Measurements from ENCODE around the gene IRF6. TPM values are rescaled to one million over a fixed set of nuclear protein-coding genes. Genes with fewer than 3 reads are reported as not detected.
"Not testable (repeated sequence)": the region's sequence is repeated elsewhere in the genome, so short reads cannot be mapped to it uniquely, and the experiment has no call there.

IRF6 gene
- total RNA-seq, 4 donors from 2014 or later: 9.9 to 66.4 (median 52.2) TPM

- TF ChIP-seq, protein P1, sequence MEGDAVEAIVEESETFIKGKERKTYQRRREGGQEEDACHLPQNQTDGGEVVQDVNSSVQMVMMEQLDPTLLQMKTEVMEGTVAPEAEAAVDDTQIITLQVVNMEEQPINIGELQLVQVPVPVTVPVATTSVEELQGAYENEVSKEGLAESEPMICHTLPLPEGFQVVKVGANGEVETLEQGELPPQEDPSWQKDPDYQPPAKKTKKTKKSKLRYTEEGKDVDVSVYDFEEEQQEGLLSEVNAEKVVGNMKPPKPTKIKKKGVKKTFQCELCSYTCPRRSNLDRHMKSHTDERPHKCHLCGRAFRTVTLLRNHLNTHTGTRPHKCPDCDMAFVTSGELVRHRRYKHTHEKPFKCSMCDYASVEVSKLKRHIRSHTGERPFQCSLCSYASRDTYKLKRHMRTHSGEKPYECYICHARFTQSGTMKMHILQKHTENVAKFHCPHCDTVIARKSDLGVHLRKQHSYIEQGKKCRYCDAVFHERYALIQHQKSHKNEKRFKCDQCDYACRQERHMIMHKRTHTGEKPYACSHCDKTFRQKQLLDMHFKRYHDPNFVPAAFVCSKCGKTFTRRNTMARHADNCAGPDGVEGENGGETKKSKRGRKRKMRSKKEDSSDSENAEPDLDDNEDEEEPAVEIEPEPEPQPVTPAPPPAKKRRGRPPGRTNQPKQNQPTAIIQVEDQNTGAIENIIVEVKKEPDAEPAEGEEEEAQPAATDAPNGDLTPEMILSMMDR (IDR thresholded peaks at IDR 0.05): no peak
- no peak for TF ChIP-seq POLR2A (IDR thresholded peaks at IDR 0.05)
- Histone ChIP-seq H3K4me1 (peaks cover 0 to 9% (median 0%) of the 10 kb centered on the region in 4 donors), H3K36me3 (peaks cover 0 to 15% (median 0%) of the 10 kb centered on the region in 3 donors), H3K9me3 (no peaks in the 10 kb centered on the region), H3K27ac (no peak overlapping the region), H3K4me3 (no peak overlapping the region), H3K27me3 (no peaks in the 10 kb centered on the region)
- DNase-seq: no peak
These were observed 3.7 kb downstream of the IRF6 start for GRCh38 chr1:209802117-209802779.

GRCh38 chr1:209800984-209801834, 4.7 kb downstream of the IRF6 start:
- peaks cover 0 to 5% (median 0%) of the 10 kb centered on the region in 4 donors for H3K4me1 ChIP-seq
- TF ChIP-seq POLR2A (IDR thresholded peaks at IDR 0.05): no peak
- TF ChIP-seq, protein P1 (IDR thresholded peaks at IDR 0.05): no peak
- H3K36me3 ChIP-seq: peaks cover 0 to 15% (median 0%) of the 10 kb centered on the region in 3 donors
- H3K4me3 ChIP-seq: no peak overlapping the region
- H3K9me3 ChIP-seq: no peaks in the 10 kb centered on the region
- no peaks in the 10 kb centered on the region for H3K27me3 ChIP-seq
- H3K27ac ChIP-seq: no peak overlapping the region
- no peak for DNase-seq

GRCh38 chr1:209797978-209798639, 7.8 kb downstream of the IRF6 start:
- Histone ChIP-seq H3K27me3 (no peaks in the 10 kb centered on the region), H3K36me3 (peaks cover 0 to 38% (median 0%) of the 10 kb centered on the region in 3 donors), H3K27ac (no peak overlapping the region), H3K4me1 (peaks cover 0 to 5% (median 0%) of the 10 kb centered on the region in 4 donors), H3K9me3 (no peaks in the 10 kb centered on the region), H3K4me3 (no peak overlapping the region)
- TF ChIP-seq, protein P1 (IDR thresholded peaks at IDR 0.05): no peak
- no peak for TF ChIP-seq POLR2A (IDR thresholded peaks at IDR 0.05)
- DNase-seq: no peak

DNA sequence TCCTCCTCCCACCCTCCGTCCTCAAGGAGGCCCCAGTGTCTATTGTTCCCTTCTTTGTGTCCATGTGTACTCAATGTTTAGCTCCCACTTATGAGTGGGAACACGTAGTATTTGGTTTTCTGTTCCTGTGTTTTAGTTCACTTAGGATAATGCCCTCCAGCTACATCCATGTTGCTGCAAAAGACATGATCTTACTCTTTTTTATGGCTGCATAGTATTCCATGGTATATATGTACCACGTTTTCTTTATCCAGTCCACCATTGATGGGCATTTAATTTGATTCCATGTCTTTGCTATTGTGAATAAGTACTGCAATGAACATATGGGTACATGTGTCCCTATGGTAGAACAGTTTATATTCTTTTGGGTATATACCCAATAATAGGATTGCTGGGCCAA, 12.2 kb downstream of the IRF6 start:
- H3K27ac ChIP-seq, H3K9me3 ChIP-seq, H3K4me3 ChIP-seq, DNase-seq, H3K27me3 ChIP-seq: not testable (repeated sequence)
- Histone ChIP-seq H3K36me3 (peaks cover 0 to 41% (median 0%) of the 10 kb centered on the region in 3 donors), H3K4me1 (peaks cover 0 to 16% (median 2%) of the 10 kb centered on the region in 4 donors)

- H3K27me3 ChIP-seq: no peaks in the 10 kb centered on the region
- DNase-seq: peak in 1 of 3 donors; percentile 80
- peak overlapping the region in 3 of 4 donors; percentile 54 to 88 (median 74) for H3K27ac ChIP-seq
- H3K4me3 ChIP-seq: no peak overlapping the region
- H3K4me1 ChIP-seq: peaks cover 0 to 32% (median 2%) of the 10 kb centered on the region in 4 donors
- TF ChIP-seq, protein P1 (IDR thresholded peaks at IDR 0.05): no peak
- no peak for TF ChIP-seq POLR2A (IDR thresholded peaks at IDR 0.05)
- H3K36me3 ChIP-seq: peaks cover 0 to 46% (median 0%) of the 10 kb centered on the region in 3 donors
- no peaks in the 10 kb centered on the region for H3K9me3 ChIP-seq
These were observed 14.0 kb downstream of the IRF6 start for GRCh38 chr1:209791920-209792319.
